Measurements from ENCODE around the gene MOB3A.
A peak's percentile ranks its signal among the peaks of the same experiment; 100 is the strongest.

MOB3A gene

DNA sequence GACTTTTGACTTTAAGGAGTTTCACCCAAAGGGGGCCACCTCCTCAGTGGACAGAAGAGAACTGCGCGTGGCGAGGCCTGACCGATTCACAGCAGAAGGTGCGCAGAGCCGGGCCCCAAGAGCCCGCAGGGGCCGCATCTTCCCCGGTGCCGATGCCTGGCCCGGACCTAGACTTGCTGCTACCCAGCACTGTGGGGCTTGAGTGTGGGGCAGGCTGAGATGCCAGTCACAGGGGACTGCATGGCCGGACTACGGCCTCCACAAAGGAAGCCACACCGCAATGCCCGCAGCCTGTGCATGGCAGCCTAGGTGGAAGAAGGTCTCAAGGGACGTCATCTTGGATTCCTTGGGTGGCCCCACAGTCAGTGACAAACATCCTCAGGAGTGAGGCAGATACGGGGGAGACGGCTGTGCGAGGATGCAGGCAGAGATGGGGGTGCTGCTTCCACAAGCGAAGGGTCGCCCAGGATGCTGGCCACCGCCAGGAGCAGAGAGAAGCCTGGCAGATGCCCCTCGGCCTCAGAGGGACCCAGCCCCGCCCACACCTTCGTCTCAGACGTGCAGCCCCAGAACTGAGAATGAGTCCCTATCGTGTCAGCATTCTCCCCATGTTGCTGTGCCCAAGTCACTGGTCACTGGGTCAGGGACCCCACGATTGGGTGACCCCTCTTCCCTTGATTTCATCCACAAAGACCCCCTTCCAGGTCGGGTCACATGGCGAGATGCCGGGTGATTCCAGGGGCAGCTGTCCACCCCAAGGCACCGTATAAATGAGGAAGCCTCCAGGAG lies 16.9 kb downstream of the MOB3A start:
- DNase-seq, result no peak

DNA sequence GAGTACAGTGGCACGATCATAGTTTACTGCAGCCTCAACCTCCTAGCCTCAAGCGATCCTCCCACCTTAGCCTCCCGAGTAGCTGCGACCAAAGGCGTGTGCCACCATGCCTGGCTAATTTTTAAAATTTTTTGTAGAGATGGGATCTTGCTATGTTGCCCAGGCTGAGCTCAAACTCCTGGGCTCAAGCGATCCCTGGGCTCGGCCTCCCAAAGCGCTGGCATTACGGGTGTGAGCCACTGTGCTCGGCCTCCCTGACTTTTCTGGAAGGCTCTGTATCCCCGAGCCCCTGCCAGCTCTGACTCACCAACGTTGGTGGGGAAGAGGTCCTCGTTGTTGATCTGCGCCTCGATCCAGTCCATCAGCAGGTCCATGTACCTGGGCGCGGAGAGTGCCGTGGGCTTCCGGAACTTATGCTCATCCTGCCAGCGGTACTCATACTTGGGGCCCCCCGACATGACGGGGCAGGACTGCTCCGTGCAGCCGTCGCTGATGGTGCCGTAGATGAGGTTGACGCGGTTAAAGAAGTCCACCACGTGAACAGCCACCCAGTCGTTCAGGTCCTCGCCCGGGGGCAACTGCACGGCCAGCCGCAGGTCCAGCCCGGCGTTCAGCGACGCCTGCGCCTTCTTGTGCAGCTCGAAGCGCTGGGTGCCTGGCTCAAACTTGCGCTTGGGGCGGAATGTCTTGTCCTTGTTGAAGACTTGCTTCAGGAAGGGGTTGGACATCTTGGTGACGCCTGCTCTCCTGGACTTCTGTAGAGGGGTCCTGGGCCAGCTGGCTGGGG lies 18.1 kb downstream of the MOB3A start:
- no peak for DNase-seq

DNA sequence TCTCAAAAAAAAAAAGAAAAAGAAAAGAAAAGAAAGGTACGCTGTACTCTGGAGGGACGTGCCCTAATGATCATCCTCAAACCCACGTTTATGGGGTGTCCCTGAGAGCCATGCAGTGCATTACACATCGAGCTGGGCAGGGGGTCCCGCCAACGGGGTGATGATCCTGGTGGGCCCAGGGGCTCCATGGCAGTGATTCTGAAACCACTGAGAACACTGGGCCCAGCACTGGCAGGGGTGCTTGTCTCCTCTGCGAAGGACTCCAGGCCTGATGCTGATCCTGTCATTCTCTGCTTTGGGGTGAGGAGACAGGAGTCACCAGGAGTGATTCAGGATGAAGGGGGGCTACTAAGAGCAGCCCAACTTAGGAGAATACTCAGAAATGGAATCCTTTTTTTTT lies 18.7 kb downstream of the MOB3A start:
- no peak for DNase-seq

- DNase-seq, result no peak
Measured at GRCh38 chr19:2076526-2076944, 19.6 kb downstream of the MOB3A start.

- DNase-seq, result no peak
Measured at GRCh38 chr19:2072757-2073551, 23.2 kb downstream of the MOB3A start.

DNA sequence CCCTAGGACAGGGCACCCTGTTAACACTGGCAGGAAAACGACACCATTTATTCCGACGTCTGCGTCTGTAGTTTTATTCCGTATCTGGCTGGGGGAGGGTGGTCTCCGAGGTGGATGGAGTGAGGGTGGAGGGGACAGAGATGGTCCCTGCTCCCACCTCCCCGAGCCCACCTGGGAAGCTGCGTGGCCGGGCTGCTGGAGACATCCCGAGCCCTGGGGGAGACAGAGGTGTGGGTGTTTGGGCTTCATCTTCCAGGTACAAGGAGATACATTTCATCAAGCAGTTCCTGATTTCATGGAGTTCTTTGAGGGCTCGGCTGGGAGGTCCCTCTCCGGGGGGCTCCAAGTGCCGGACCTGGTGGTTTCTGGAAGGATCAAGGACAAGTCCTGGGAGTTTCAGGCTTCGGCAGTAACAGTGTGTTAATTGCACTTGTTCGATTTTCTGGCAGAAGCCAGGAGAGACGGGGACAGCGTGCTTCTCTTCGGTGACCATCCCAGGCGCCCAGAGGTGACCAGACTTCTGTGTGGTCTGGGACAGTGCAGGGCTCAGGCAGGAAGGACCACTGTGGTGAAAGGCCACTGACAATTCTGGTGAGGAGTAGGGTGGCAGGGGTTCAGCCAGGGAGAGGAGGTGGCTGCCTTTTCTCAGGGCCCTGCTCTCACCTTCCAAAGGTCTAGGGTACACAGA lies 25.0 kb downstream of the MOB3A start:
- DNase-seq, result no peak

DNA sequence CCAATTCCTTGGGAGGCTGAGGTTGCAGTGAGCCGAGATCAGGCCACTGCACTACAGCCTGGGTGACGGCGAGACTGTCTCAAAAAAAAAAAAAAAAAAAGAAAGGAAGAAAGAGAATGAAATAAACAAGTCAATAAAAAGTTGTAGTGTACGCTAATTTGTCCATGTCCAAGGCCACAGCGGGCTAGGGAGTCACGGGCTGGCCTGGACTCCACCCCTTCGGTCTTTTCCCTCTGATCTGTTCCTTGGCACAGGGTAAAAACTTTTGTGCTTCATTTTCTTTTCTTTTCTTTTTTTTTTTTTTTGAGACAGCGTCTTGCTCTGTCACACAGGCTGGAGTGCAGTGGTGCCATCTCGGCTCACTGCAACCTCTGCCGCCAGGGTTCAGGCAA lies 25.7 kb downstream of the MOB3A start:
- DNase-seq, result no peak

GRCh38 chr19:2064788-2065524 lies 31.2 kb downstream of the MOB3A start:
- no peak for DNase-seq

GRCh38 chr19:2064395-2064787 lies 31.7 kb downstream of the MOB3A start:
- DNase-seq, result no peak

DNA sequence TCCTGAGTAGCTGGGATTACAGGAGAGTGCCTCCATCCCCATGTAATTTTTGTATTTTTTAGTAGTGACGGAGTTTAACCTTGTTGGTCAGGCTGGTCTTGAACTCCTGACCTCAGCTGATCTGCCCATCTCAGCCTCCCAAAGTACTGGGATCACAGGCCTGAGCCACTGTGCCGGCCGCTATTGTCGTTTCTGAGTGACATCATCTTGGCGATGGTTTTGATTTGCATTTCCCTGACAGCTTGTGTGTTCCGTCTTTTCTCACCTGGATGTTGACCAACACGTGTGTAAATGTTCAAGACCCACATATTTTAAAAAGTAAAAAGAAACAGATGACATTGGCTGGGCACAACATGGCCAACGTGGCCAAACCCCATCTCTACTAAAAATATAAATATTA lies 32.3 kb downstream of the MOB3A start:
- DNase-seq, result no peak

GRCh38 chr19:2062770-2063169 lies 33.4 kb downstream of the MOB3A start:
- DNase-seq, result no peak

GRCh38 chr19:2062389-2062729 lies 33.8 kb downstream of the MOB3A start:
- DNase-seq, result no peak

DNA sequence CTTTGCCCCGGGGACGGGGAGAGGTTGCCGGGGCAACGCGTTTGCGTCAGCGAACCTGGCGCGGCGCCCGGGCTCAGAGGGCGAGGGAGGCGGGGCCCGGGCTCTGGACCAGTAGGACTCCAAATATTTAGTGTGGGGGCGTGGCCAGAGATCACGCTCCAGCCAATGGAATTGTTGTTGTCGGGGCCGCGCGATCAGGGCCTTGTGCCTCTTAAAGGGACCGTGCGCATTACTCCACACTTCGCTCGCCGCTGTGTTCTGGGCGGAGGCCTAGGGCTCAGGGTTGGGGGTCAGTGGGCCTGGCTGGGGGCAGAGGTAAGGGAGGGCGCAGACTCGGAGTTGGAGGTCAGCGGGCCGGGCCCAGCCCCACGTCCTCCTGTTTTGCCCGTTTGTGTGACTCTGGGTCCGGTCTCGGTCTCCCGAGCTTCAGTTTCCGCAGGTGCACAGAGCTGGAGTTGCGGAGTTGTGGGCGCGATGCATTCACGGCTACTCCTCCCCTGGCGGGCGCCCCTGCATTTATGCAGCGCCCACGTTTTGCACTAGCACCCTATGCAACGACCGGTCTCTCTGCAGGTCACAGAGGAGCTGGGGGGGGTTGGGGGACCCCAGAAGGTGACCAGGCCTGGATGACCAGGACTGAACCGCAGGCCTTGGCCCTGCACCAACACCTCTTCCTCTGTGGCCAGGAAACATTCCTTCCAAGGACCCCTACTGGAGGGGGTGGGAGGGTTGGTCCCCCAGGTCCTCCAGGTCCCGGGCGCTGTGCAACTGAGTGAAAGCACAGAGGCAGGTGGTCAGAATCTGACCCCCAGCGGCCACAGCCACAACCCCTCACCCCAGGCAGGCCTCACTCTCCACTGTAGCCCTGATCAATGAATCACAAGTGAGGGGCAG lies 34.4 kb downstream of the MOB3A start:
- DNase-seq, result peak; percentile 99

GRCh38 chr19:2060884-2061494 lies 35.1 kb downstream of the MOB3A start:
- DNase-seq, result no peak

GRCh38 chr19:2059422-2060201 lies 36.5 kb downstream of the MOB3A start:
- DNase-seq, result no peak

- DNase-seq, result no peak
Measured at GRCh38 chr19:2058570-2059421, 37.3 kb downstream of the MOB3A start.

- no peak for DNase-seq
Measured at GRCh38 chr19:2057484-2058469, 38.3 kb downstream of the MOB3A start.

GRCh38 chr19:2056837-2057192 lies 39.3 kb downstream of the MOB3A start:
- no peak for DNase-seq
